ENCODE results near the gene USP8. TPM values are rescaled to one million over a fixed set of nuclear protein-coding genes. Genes with fewer than 3 reads are reported as not detected.
"Not testable (repeated sequence)": the region's sequence is repeated elsewhere in the genome, so short reads cannot be mapped to it uniquely, and the experiment has no call there.

USP8 gene
- total RNA-seq, 1 donor from 2014 or later = 41.2 TPM

DNA sequence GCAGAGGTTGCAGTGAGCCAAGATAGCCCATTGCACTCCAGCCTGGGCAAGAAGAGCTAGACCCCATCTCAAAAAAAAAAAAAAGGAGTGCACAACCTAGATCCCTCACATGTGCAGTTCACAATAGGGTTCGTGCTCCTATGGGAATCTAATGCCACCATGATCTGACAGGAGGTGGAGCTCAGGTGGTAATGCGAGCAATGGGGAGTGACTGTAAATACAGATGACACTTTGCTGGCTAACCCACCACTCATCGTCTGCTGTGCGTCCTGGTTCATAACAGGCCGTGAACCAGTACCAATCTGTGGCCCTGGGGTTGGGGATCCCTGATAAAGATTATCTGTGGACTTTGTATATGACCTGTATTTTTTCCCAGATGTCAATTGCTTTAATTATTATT is 16.7 kb downstream of the USP8 start:
- DNase-seq (ENCODE audit: low read depth in 2 of 2) = no peak

DNA sequence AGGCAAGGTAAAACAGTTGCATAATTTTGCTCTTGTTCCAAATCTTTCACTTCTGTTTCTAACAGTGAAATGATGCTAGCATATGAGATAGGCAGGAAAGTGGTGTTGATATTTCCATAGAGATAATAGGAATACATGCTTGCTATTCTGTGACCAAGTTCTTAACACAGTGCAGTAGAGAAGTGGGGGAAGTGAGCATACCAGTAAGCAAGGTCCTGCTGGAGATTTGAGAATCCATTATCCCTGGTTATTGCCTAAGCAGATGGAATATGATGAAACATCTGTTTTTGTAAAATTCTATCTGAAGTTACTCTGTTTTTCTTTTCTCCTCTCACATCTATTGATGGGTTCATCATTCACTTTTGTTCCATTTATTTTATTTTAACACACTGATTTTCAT is 28.7 kb downstream of the USP8 start:
- peak in 1 of 2 donors; percentile 17 for DNase-seq (ENCODE audit: low read depth in 2 of 2)

DNA sequence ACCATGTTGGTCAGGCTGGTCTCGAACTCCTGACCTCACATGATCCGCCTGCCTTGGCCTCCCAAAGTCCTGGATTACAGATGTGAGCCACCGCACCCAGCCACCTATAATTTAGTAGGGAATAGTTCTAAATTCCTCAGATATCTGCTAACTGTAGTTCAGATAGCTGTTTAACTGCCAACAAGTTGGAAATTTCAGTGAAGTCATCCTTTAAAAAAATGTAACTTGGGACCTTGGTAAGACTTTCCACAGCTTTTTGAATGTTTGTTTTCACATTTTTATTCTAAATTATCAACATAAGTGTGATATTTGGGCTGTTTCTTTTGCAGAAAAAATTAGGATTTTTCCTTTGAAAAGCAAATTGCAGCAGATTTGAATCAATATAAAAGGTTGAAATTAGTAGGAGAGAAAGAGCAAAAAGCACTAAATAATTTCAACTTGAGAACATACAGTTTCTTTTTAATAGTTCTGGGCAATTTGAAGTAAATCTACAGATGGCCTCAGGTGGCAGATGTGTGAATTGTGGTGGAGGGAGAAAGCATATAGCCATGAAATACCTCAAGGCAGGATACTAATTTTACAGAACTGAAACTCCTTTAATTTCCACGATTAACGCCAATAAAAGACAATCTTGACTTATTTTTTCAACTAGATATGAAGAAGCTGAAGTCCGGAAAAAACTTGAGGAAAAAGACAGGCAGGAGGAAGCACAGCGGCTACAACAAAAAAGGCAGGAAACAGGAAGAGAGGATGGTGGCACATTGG is 34.3 kb downstream of the USP8 start:
- no peak for DNase-seq (ENCODE audit: low read depth in 2 of 2)

DNA sequence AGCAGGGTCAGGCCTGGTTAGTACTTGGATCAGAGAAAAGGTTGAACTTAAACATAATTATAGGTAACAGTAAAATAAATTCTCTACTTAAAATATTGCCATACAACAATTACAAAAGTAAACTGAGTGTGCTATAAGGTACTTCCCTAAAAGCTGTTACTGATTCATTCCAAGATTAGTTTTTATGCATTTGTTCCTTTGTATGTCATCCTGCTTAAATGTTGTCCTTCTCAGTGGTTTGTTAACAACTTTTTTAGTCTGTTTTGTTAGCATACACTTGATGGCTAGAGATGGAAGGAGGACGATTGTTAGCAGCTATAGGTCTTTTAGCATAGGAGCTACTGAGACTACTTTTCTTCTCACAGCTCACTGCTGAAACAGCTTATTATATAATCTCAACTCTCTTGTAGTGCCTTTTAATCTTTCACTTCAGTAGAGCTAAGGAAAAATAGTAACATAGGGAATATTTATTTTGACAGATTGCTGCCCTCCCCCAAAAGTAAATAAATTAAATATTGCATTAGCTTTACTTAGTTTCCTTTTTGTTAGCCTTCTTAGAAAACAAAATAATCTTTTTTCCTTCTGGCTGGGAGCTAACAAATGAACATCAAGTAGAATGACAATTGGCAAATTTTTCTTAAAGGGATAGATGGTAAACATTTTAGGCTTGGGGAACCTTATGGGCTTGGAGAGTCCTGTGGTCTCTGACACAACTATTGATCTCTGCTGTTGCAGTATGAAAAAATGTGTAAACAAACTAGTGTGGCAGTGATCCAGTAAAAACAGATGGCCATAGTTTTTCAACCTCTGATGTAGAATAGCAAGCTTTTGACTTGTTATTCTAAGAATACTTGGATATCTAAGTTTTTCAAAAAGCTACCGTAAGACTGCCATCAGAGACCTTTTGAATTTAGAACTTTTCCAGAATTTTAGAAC is 39.5 kb downstream of the USP8 start:
- DNase-seq (ENCODE audit: low read depth in 2 of 2) = peak in 1 of 2 donors; percentile 27

DNA sequence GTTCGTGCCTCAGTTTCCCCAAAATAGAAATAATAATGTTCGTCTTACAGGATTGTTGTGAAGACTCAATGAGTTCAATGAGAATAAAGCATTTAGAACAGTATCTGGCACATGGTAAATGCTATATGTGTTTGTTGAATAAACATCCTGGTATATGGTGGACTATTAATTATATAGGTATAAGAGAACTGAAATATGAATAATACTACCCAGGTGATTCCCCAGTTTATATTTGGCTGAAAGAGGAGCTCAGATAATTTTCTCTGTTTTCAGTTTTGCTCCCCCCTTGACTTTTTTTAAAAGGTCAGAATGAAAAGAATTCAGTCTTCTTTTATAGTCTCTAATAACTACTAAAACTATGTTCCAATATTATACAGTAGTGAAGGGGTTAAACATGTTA is 46.9 kb downstream of the USP8 start:
- no peak for DNase-seq (ENCODE audit: low read depth in 2 of 2)

DNA sequence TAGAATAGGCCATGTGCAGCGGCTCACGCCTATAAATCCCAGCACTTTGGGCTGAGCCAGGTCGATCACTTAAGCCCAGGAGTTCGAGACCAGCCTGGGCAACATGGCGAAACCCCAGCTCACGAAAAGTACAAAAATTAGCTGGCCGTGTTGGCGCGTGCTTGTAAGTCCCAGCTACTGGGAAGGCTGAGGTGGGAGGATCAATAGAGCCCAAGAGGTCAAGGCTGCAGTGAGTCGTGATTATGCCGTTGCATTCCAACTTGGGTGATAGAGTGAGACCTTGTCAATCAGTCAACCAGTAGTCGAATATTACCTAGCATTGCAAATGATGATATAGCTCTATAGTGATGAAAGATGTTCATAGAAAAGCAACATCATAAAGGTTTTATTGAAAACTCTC is 51.9 kb downstream of the USP8 start:
- DNase-seq (ENCODE audit: low read depth in 2 of 2) = no peak

DNA sequence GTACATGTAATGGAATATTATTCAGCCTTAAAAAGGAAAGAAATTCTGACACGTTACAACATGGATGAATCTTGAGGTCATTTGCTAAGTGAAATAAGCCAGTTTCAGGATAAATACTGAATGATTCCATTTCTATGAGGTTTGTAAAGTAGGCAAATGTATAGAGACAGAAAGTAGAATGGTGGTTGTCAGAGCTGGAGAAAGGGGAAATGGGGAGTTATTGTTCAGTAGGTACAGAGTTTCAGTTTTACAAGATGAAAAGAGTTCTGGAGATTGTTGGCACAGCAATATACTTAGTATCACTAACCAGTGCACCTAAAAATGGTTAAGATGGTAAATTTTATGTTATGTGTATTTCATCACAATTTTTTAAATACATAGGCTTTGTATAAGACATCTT is 60.6 kb downstream of the USP8 start:
- no peak for DNase-seq (ENCODE audit: low read depth in 2 of 2)

DNA sequence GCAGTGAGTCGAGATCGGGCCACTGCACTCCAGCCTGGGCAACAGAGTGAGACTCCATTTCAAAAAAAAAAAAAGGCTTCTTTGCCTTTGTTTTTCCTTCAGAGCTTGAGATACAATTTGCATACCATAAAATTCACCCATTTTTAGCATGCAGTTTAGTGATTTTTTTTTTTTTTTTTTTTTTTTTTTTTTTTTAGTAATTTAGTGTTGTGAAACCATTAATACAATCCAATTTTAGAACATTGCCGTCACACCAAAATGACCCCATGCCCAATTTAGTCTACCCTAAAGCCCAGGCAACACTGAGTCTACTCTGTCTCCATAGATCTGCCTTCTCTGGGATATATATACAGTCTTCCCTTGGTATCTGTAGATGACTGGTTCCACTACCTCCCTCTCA is 61.2 kb downstream of the USP8 start:
- no peak for DNase-seq (ENCODE audit: low read depth in 2 of 2)

DNA sequence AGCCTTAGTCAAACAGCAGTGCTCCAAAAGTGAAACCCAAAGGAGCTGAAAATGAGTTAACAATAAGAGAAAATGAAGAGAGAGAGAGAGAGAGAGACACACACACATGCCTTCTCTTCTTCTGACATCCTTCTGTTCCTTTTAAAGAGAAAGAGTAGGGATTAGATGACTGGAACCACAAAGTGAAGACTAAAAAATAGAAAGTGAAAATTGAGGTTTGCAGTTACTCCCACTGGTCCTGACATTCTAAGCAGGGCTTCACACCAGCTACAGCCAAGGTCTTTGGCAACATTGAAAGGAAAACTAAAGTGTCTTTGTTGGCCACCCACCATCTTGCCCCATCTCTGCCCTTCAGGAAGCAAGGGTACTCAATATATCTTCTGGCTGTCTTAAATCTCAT is 63.1 kb downstream of the USP8 start:
- DNase-seq (ENCODE audit: low read depth in 2 of 2) = no peak

DNA sequence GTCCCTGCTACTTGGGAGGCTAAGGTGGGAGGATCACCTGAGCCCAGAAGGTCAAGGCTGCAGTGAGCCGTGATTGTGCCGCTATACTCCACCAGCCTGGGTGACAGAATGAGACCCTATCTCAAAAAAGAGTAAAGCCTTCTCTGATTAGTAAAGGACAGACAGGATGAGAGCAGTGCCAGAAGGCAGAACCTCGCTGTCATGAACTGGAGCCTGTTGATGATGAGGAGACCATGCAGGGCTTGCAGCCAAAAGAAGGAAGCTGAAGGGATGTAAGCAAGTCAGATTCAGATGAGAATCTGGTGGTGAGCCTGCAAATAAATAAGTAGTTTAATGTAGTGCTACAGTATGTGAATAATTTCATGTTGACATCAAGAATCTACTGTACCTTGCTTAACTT is 69.4 kb downstream of the USP8 start:
- DNase-seq (ENCODE audit: low read depth in 2 of 2) = no peak

DNA sequence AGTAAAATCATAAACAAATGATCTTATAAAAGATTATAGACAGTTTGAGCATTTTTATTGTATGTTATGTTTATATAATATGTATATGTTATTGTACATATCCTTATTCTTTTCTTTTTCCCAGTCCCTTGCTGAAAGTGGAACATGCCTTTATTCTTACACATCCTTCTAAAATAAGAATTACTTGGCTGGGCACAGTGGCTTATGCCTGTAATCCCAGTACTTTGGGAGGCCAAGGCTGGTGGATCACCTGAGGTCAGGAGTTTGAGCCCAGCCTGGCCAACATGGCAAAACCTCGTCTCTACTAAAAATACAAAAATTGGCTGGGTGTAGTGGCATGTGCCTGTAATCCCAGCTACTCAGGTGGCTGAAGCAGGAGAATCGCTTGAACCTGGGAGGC is 70.3 kb downstream of the USP8 start:
- not testable (repeated sequence) for DNase-seq (ENCODE audit: low read depth in 2 of 2)

DNA sequence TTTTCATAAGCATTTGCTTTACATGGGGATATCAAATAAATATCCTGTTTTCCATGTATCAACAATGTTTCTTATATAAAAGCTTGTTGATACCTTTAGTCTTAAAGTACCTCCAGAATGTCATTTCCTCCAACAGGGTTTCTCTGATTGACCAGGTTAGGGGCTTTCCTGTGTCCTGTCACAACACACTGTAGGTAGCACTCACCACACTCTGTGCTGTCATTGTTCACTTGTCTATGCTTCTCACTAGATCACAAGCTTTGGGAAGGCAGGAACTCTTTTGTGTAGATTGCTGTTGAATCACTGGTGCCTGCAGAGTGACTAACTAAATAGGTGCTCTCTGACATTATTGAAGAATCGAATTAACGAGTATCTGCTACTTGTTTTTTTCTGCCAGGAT is 72.5 kb downstream of the USP8 start:
- DNase-seq (ENCODE audit: low read depth in 2 of 2) = no peak

DNA sequence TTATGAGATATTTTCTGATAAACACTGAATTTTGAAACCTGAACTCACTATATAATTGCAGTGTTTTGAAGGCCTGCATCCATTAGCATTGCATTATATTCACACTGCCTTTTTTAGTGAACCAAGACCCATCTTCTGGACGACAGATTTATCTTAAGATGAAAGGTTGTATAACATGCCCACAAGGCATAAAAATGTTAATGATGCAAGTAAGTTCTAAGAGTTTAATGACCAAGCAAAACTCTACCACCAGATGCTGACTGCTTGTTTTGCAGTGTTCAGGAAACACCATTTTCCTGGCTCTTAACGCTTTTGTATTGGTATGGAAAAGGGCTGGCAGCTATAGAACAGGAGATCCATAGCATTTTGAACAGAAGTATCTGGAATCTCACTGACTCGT is 76.1 kb downstream of the USP8 start:
- peak in 1 of 2 donors; percentile 12 for DNase-seq (ENCODE audit: low read depth in 2 of 2)

DNA sequence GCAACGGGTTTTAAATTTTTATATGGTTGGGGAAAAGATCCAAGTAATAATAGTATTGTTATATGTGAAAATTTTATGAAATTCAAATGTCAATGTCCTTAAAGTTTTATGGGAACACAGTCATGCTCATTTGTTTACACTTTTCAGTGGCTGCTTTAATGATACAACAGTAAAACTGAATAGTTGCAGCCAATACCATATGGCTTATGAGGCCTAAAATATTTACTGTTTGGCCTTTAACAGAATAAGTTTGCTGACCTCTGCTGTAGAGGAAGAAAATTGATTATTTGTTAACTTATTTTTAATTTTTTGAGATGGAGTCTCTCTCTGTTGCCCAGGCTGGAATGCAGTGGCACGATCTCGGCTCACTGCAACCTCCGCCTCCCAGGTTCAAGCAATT is 77.6 kb downstream of the USP8 start:
- DNase-seq (ENCODE audit: low read depth in 2 of 2) = no peak

DNA sequence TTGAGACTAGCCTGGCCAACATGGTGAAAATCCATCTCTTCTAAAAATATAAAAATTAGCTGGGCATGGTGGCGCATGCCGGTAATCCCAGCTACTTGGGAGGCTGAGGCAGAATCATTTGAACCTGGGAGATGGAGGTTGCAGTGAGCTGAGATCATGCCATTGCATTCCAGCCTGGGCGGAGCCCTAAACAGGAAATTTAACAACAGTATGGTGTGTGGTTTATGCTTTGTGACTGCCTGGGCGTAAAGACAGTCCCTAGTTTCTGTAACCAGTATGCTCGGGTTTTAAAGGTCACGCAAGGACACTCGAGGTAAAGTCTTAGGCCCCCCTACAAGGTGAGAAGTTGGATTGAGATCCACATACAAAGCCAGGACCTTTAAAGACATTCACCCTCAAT is 78.9 kb downstream of the USP8 start:
- DNase-seq (ENCODE audit: low read depth in 2 of 2) = no peak

DNA sequence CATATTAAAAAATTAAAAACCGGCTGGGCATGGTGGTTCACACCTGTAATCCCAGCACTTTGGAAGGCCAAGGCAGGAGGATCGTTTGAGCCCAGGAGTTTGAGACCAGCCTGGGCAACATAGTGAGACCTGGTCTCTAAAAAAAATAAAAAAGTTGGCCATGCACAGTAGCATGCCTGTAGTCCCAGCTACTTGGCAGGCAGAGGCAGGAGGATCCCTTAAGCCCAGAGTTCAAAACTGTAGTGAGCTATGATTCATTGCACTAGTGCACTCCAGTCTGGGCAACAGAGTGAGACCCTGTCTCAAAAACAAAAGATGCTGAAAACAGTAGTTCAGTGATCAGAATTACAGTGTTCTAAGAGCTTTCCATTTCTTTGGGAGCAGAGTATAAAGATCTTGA is 81.5 kb downstream of the USP8 start:
- peak in 1 of 2 donors; percentile 22 for DNase-seq (ENCODE audit: low read depth in 2 of 2)

DNA sequence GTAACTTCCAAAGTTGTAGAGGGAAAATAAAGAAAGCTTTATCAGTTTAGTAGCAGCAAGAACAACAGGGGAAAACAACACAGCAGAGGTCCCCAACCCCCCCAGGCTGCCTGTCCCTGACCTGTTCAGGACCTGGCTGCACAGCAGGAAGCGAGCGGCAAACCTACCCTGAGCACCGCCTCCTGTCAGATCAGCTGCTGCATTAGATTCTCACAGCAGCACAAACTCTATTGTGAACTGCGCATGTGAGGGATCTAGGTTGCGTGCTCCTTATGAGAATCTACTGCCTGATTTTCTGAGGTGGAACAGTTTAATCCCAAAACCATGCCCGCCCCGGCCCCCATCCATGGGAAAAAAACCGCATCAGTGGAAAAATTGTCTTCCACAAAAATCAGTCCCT is 81.9 kb downstream of the USP8 start:
- DNase-seq (ENCODE audit: low read depth in 2 of 2) = peak; percentile 55

DNA sequence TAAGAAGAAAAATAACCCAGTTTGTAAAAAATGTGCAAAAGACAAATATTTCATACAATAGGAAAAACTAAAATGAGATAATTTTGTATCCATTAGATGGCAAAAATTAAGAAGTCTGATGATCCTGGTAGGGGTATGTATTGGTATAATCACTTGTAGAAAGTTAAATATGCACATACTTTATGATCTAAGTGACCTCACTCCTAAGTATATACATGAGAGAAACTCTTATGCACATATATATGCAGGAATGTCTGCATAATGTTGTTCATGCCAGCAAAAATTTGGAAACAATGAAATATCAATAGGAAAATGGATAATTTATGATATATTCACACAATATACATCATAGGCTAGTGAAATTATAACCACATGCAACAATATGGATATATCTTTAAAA is 88.8 kb downstream of the USP8 start:
- DNase-seq (ENCODE audit: low read depth in 2 of 2) = no peak

DNA sequence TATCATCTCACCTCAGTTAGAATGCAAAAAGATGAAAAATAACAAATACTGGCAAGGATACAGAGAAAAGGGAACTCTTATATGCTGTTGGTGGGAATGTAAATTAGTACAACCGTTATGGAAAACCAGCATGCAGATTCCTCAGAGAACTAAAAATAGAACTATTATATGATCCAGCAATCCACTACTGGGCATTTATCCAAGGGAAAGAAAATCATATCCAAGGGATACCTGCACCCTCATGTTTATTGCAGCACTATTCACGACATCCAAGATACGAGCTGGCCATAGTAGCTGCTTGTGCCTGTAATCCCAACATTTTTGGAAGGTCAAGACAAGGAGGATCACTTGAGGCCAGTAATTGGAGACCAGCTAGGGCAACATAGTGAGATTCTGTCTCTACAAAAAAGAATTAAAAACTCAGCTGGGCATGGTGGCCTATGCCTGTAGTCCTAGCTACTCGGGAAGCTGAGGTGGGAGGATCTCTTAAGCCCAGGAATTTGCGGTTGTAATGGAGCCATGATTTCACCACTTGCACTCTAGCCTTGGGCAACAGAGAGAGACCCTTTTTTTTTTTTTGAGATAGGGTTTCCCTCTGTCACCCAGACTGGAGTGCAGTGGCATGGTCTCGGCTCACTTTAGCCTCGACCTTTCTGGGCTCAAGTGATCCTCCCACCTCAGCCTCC is 95.7 kb downstream of the USP8 start:
- DNase-seq (ENCODE audit: low read depth in 2 of 2) = peak; percentile 11 to 52

DNA sequence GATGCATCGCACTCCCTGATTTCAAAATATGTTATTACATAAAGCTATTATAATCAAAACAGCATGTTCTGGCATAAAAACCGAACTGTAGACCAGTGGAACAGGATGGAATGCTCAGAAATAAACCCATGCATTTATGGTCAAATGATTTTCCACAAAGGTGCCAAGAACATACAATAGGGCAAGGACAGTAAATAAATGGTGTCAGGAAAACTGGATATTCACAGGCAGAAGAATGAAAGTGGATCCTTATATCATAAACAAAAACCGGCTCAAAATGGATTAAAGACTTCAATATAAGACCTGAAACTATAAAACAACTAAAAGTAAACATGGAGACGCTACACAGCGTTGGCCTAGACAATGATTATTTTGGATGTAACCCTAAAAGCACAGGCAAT is 99.6 kb downstream of the USP8 start:
- peak; percentile 33 to 85 for DNase-seq (ENCODE audit: low read depth in 2 of 2)

DNA sequence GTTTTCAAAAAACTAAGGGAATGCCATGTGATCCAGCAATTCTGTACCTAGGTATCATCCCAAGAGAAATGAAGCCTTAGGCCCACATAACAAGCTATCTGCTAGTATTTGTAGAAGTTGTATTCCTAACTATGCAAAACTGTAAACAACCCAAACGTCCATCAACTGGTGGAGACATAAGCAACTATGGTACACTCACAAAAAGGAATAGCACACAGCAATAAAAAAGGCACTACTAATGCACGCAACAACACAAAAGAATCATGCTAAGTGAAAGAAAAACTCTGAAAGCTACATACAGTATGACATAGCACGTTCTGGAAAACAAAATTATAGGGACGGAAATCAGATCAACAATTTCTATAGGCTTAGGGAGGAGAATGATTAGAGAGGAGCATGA is 107.0 kb downstream of the USP8 start:
- DNase-seq (ENCODE audit: low read depth in 2 of 2) = peak in 1 of 2 donors; percentile 9

DNA sequence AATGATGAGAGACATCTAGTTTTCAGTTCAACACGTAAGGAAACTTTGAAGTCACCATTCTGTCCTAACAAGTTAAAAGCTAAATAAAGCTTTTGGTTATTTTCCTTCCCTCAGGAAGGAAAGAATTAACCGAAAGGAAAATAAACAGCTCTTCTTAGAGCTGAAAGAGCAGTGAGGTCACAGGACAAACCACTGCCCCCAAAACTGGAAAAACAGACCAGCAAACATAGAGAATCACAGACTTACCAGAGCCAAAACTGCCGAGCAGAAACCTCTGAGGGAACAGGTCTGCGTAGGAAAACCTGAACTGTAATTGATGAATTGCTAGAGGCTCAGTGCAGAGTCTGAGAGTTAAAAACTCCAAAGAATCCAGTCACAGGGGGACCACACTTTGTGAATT is 107.6 kb downstream of the USP8 start:
- DNase-seq (ENCODE audit: low read depth in 2 of 2) = peak; percentile 61 to 66

Measured in dermis microvascular lymphatic vessel endothelial cell (primary cell).